ENCODE measurements around the gene NAA38. TPM values are rescaled to one million over a fixed set of nuclear protein-coding genes. Genes with fewer than 3 reads are reported as not detected.

NAA38 gene
- total and polyA plus RNA-seq, 2 experiments from 2014 or later = 17.1 to 74.8 TPM

DNA sequence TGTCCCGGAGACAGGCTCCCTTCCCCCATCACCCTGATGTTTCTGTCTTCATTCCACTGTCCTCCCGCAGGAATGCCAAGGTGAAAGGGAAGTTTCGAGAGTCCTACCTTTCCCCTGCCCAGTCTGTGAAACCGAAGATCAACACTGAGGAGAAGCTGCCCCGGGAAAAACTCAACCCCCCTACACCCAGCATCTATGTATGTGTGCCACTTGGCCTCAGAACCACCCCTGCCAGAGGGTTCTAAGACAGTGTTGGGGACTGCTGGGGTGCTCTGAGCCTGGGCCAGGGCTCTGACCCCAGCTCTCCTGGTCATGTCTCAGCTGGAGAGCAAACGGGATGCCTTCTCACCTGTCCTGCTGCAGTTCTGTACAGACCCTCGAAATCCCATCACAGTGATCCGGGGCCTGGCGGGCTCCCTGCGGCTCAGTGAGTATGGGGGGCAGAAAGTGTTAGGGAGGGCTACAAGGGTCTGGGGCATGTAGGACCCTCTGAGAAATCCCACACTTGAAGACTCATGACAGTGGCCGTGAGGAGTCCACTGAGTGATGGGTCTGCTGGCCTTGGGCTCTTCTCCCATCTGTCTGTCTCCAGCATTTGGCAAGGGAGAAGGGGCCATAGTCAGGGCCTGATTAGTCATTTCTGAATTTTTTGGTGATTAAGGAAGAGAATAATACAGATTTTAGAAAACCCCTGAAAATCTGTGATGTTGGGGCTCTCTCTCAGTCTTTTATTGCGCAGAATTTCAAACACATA, 7.4 kb downstream of the NAA38 start (continued):
- no peak for TF ChIP-seq JUNB (IDR thresholded peaks at IDR 0.05; ENCODE audit: unreplicated experiment)
- no peak for TF ChIP-seq EZH2 (IDR thresholded peaks at IDR 0.05; ENCODE audit: low read depth, unreplicated experiment)
- TF ChIP-seq POLR2AphosphoS5 (IDR thresholded peaks at IDR 0.05; ENCODE audit: low read depth) = no peak
- TF ChIP-seq, protein P1, sequence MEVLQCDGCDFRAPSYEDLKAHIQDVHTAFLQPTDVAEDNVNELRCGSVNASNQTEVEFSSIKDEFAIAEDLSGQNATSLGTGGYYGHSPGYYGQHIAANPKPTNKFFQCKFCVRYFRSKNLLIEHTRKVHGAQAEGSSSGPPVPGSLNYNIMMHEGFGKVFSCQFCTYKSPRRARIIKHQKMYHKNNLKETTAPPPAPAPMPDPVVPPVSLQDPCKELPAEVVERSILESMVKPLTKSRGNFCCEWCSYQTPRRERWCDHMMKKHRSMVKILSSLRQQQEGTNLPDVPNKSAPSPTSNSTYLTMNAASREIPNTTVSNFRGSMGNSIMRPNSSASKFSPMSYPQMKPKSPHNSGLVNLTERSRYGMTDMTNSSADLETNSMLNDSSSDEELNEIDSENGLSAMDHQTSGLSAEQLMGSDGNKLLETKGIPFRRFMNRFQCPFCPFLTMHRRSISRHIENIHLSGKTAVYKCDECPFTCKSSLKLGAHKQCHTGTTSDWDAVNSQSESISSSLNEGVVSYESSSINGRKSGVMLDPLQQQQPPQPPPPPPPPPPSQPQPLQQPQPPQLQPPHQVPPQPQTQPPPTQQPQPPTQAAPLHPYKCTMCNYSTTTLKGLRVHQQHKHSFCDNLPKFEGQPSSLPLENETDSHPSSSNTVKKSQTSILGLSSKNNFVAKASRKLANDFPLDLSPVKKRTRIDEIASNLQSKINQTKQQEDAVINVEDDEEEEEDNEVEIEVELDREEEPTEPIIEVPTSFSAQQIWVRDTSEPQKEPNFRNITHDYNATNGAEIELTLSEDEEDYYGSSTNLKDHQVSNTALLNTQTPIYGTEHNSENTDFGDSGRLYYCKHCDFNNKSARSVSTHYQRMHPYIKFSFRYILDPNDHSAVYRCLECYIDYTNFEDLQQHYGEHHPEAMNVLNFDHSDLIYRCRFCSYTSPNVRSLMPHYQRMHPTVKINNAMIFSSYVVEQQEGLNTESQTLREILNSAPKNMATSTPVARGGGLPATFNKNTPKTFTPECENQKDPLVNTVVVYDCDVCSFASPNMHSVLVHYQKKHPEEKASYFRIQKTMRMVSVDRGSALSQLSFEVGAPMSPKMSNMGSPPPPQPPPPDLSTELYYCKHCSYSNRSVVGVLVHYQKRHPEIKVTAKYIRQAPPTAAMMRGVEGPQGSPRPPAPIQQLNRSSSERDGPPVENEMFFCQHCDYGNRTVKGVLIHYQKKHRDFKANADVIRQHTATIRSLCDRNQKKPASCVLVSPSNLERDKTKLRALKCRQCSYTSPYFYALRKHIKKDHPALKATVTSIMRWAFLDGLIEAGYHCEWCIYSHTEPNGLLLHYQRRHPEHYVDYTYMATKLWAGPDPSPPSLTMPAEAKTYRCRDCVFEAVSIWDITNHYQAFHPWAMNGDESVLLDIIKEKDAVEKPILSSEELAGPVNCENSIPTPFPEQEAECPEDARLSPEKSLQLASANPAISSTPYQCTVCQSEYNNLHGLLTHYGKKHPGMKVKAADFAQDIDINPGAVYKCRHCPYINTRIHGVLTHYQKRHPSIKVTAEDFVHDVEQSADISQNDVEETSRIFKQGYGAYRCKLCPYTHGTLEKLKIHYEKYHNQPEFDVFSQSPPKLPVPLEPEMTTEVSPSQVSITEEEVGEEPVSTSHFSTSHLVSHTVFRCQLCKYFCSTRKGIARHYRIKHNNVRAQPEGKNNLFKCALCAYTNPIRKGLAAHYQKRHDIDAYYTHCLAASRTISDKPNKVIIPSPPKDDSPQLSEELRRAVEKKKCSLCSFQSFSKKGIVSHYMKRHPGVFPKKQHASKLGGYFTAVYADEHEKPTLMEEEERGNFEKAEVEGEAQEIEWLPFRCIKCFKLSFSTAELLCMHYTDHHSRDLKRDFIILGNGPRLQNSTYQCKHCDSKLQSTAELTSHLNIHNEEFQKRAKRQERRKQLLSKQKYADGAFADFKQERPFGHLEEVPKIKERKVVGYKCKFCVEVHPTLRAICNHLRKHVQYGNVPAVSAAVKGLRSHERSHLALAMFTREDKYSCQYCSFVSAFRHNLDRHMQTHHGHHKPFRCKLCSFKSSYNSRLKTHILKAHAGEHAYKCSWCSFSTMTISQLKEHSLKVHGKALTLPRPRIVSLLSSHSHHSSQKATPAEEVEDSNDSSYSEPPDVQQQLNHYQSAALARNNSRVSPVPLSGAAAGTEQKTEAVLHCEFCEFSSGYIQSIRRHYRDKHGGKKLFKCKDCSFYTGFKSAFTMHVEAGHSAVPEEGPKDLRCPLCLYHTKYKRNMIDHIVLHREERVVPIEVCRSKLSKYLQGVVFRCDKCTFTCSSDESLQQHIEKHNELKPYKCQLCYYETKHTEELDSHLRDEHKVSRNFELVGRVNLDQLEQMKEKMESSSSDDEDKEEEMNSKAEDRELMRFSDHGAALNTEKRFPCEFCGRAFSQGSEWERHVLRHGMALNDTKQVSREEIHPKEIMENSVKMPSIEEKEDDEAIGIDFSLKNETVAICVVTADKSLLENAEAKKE (CRISPR knock-in tag; IDR thresholded peaks at IDR 0.05) = no peak
- TF ChIP-seq ZNF331 (CRISPR knock-in tag; IDR thresholded peaks at IDR 0.05; ENCODE audit: low read depth) = no peak
- TF ChIP-seq STAT1 (IDR thresholded peaks at IDR 0.05; ENCODE audit: unreplicated experiment) = no peak

DNA sequence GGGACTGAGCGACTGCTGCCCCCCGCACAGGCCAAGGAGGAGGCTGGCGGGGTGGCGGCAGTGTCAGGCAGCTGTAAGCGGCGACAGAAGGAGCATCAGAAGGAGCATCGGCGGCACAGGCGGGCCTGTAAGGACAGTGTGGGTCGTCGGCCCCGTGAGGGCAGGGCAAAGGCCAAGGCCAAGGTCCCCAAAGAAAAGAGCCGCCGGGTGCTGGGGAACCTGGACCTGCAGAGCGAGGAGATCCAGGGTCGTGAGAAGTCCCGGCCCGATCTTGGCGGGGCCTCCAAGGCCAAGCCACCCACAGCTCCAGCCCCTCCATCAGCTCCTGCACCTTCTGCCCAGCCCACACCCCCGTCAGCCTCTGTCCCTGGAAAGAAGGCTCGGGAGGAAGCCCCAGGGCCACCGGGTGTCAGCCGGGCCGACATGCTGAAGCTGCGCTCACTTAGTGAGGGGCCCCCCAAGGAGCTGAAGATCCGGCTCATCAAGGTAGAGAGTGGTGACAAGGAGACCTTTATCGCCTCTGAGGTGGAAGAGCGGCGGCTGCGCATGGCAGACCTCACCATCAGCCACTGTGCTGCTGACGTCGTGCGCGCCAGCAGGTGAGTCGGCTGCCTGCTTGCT, 8.1 kb downstream of the NAA38 start:
- Mint-ChIP-seq H3K4me3 (no peak overlapping the region), H3K27ac (no peak overlapping the region), H3K4me1 (peaks cover 24% of the 10 kb centered on the region), H3K27me3 (ENCODE audit: insufficient read depth, low read depth, poor library complexity) (peaks cover 38% of the 10 kb centered on the region), H3K9me3 (no peaks in the 10 kb centered on the region; the same call in 1 of the 3 replicates), H3K36me3 (ENCODE audit: low read depth) (no peaks in the 10 kb centered on the region; the same call in 2 of the 3 replicates)
- Histone ChIP-seq H4K20me1 (replicated peaks; ENCODE audit: insufficient read depth) (no peaks in the 10 kb centered on the region; the same call in 1 of the 2 replicates), H3K9me2 (ENCODE audit: insufficient read depth) (no peaks in the 10 kb centered on the region), H3K4me1 (ENCODE audit: insufficient read depth) (peaks cover 15% of the 10 kb centered on the region), H3K79me2 (replicated peaks; ENCODE audit: insufficient read depth) (no peaks in the 10 kb centered on the region), H3K4me3 (no peak overlapping the region), H3K27ac (ENCODE audit: low read depth) (no peak overlapping the region), H3K36me3 (ENCODE audit: insufficient read depth) (no peaks in the 10 kb centered on the region), H2AFZ (no peak overlapping the region), H3K27me3 (ENCODE audit: insufficient read depth) (peaks cover 83% of the 10 kb centered on the region), H3K4me2 (no peak overlapping the region), H3F3A (replicated peaks; ENCODE audit: low read depth) (0 out of 2 replicates have a peak, but pooled peaks cover 7% of the 10 kb centered on the region)
- ATAC-seq (no peak), DNase-seq (ENCODE audit: low spot score) (no peak)
- no peak for TF ChIP-seq EZH2phosphoT487 (IDR thresholded peaks at IDR 0.05; ENCODE audit: unreplicated experiment)
- no peak for TF ChIP-seq EZH2 (IDR thresholded peaks at IDR 0.05; ENCODE audit: low read depth, unreplicated experiment)
- TF ChIP-seq POLR2AphosphoS5 (IDR thresholded peaks at IDR 0.05; ENCODE audit: low read depth) = no peak
- TF ChIP-seq, protein P1 (CRISPR knock-in tag; IDR thresholded peaks at IDR 0.05) = no peak
